Erythroblast (primary cell): ENCODE measurements around the gene CFAP46.

Experiments
- GATA1 ChIP-seq: IDR thresholded peaks from 2 replicates; pipeline ENCODE4 v1.6.1; 2011; ENCODE audit warnings: low read depth, mild to moderate bottlenecking, control low read depth, low read length, moderate library complexity
- POLR2A ChIP-seq: IDR thresholded peaks from 2 replicates; pipeline ENCODE4 v1.6.1; 2011; ENCODE audit warnings: mild to moderate bottlenecking, low read length

DNA sequence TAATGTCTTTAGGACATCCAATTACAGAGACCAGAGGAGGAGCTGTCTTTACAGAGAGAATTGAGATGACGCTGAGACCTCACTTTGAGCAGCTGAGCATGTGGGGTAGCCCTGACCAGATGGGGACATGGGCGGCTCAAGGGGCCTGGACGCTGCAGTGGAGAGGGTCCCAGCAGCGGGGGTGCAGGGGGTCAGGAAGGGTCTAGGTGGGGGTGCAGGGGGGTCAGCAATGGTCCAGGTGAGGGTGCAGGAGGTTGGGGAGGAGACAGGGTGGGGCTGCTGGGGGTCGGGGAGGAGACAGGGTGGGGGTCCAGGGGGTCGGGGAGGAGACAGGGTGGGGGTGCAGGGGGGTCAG is 43.2 kb upstream of the CFAP46 start:
- TF ChIP-seq POLR2A, result no peak
- TF ChIP-seq GATA1, result no peak
